Stimulated activated CD8-positive, alpha-beta memory T cell treated with anti-CD3 and anti-CD28 coated beads, Interleukin-2, amount 100 ng/mL, for 48 hours (primary cell): ENCODE data around the gene HOXB3.
"Not testable (repeated sequence)": the region's sequence is repeated elsewhere in the genome, so short reads cannot be mapped to it uniquely, and the experiment has no call there.

Source experiments
- DNase-seq, 2 donors: peaks; one replicate each; pipeline ENCODE4 v3.0.0-alpha.2; 2020; ENCODE audit warnings: low read depth in 2 of 2

HOXB3 gene

GRCh38 chr17:48526608-48527546 lies 63.2 kb downstream of the HOXB3 start:
- DNase-seq = no peak

GRCh38 chr17:48523010-48523409 lies 67.0 kb downstream of the HOXB3 start:
- DNase-seq = no peak

GRCh38 chr17:48522031-48522653 lies 67.9 kb downstream of the HOXB3 start:
- no peak for DNase-seq

- no peak for DNase-seq
Measured at GRCh38 chr17:48520631-48521079, 69.4 kb downstream of the HOXB3 start.

GRCh38 chr17:48519427-48519826 lies 70.6 kb downstream of the HOXB3 start:
- no peak for DNase-seq

- no peak for DNase-seq
Measured at GRCh38 chr17:48517478-48517877, 72.6 kb downstream of the HOXB3 start.

GRCh38 chr17:48515925-48516900 lies 73.8 kb downstream of the HOXB3 start:
- DNase-seq = no peak

- no peak for DNase-seq
Measured at GRCh38 chr17:48514477-48514876, 75.6 kb downstream of the HOXB3 start.

- DNase-seq = no peak
Measured at GRCh38 chr17:48513666-48514455, 76.2 kb downstream of the HOXB3 start.

- no peak for DNase-seq
Measured at GRCh38 chr17:48513097-48513496, 76.9 kb downstream of the HOXB3 start.

GRCh38 chr17:48510761-48511604 lies 79.1 kb downstream of the HOXB3 start:
- DNase-seq = no peak

GRCh38 chr17:48510381-48510760 lies 79.7 kb downstream of the HOXB3 start:
- DNase-seq = no peak

- not testable (repeated sequence) for DNase-seq
Measured at GRCh38 chr17:48509708-48510107, 80.3 kb downstream of the HOXB3 start.

- no peak for DNase-seq
Measured at GRCh38 chr17:48506246-48506645, 83.8 kb downstream of the HOXB3 start.

GRCh38 chr17:48505788-48506187 lies 84.3 kb downstream of the HOXB3 start:
- no peak for DNase-seq

GRCh38 chr17:48504953-48505352 lies 85.1 kb downstream of the HOXB3 start:
- no peak for DNase-seq

GRCh38 chr17:48503747-48504146 lies 86.3 kb downstream of the HOXB3 start:
- DNase-seq = no peak

GRCh38 chr17:48502901-48503300 lies 87.1 kb downstream of the HOXB3 start:
- no peak for DNase-seq

- no peak for DNase-seq
Measured at GRCh38 chr17:48502312-48502711, 87.7 kb downstream of the HOXB3 start.
